KOPT-K1 (cell line): ENCODE measurements around the gene GPR148.

Experiments
- H3K27ac ChIP-seq: fragments of 200-600 bp; sonication (generic); 2 replicates; pipeline ENCODE4 v1.5.1; 2016; ENCODE audit warnings: antibody characterized with exemption, mild to moderate bottlenecking, low read depth, low read length; ENCODE audit not compliant: poor library complexity, severe bottlenecking
- H3K36me3 ChIP-seq: fragments of 200-600 bp; sonication (generic); 2 replicates; pipeline ENCODE4 v1.5.1; 2017; ENCODE audit warnings: antibody characterized with exemption, mild to moderate bottlenecking, low read length, moderate library complexity; ENCODE audit not compliant: insufficient read depth
- H3K9me3 ChIP-seq: fragments of 200-600 bp; sonication (generic); 2 replicates; pipeline ENCODE4 v1.5.1; 2017; ENCODE audit warnings: antibody characterized with exemption, low read length, mild to moderate bottlenecking; ENCODE audit not compliant: insufficient read depth, poor library complexity, severe bottlenecking

The GPR148 gene

GRCh38 chr2:130736487-130736886 lies 7.6 kb downstream of the GPR148 start:
- H3K36me3 ChIP-seq = no peaks in the 10 kb centered on the region
- no peak overlapping the region for H3K27ac ChIP-seq

GRCh38 chr2:130737592-130737991 lies 8.7 kb downstream of the GPR148 start:
- Histone ChIP-seq H3K9me3 (no peaks in the 10 kb centered on the region), H3K27ac (no peak overlapping the region), H3K36me3 (no peaks in the 10 kb centered on the region)

More at GRCh38 chr2:130736487-130736886, 7.6 kb downstream of the GPR148 start:
- H3K9me3 ChIP-seq = no peaks in the 10 kb centered on the region

GRCh38 chr2:130740671-130741070 lies 11.8 kb downstream of the GPR148 start:
- Histone ChIP-seq H3K9me3 (no peaks in the 10 kb centered on the region), H3K36me3 (no peaks in the 10 kb centered on the region), H3K27ac (no peak overlapping the region)

GRCh38 chr2:130743278-130743677 lies 14.4 kb downstream of the GPR148 start:
- H3K27ac ChIP-seq = no peak overlapping the region
- H3K9me3 ChIP-seq = no peaks in the 10 kb centered on the region

GRCh38 chr2:130744287-130745117 lies 15.6 kb downstream of the GPR148 start:
- Histone ChIP-seq H3K9me3 (no peaks in the 10 kb centered on the region), H3K27ac (no peak overlapping the region), H3K36me3 (no peaks in the 10 kb centered on the region)

More at GRCh38 chr2:130743278-130743677, 14.4 kb downstream of the GPR148 start:
- no peaks in the 10 kb centered on the region for H3K36me3 ChIP-seq

GRCh38 chr2:130749078-130749477 lies 20.2 kb downstream of the GPR148 start:
- H3K9me3 ChIP-seq = no peaks in the 10 kb centered on the region
- no peaks in the 10 kb centered on the region for H3K36me3 ChIP-seq
- no peak overlapping the region for H3K27ac ChIP-seq

- no peaks in the 10 kb centered on the region for H3K36me3 ChIP-seq
- no peak overlapping the region for H3K27ac ChIP-seq
- H3K9me3 ChIP-seq = no peaks in the 10 kb centered on the region
Observed at GRCh38 chr2:130749641-130750040, 20.8 kb downstream of the GPR148 start.

GRCh38 chr2:130754811-130755210 lies 25.9 kb downstream of the GPR148 start:
- no peaks in the 10 kb centered on the region for H3K36me3 ChIP-seq
- H3K9me3 ChIP-seq = no peaks in the 10 kb centered on the region
- no peak overlapping the region for H3K27ac ChIP-seq

- Histone ChIP-seq H3K9me3 (no peaks in the 10 kb centered on the region), H3K27ac (no peak within 1 kb of the TSS), H3K36me3 (no peaks in the 10 kb centered on the region)
Observed at GRCh38 chr2:130755256-130756052, 26.6 kb downstream of the GPR148 start, which contains the start of gene AMER3. TSS of gene AMER3 (plus strand) at chr2:130755540. CDS start at chr2:130762073, 6,533 bp downstream.

- Histone ChIP-seq H3K27ac (no peak overlapping the region), H3K9me3 (no peaks in the 10 kb centered on the region), H3K36me3 (no peaks in the 10 kb centered on the region)
Observed at GRCh38 chr2:130756053-130756873, 27.4 kb downstream of the GPR148 start.

GRCh38 chr2:130756874-130757668 lies 28.2 kb downstream of the GPR148 start:
- Histone ChIP-seq H3K36me3 (no peaks in the 10 kb centered on the region), H3K9me3 (no peaks in the 10 kb centered on the region), H3K27ac (no peak overlapping the region)

GRCh38 chr2:130759906-130760753 lies 31.3 kb downstream of the GPR148 start:
- H3K36me3 ChIP-seq = no peaks in the 10 kb centered on the region
- no peak overlapping the region for H3K27ac ChIP-seq
- no peaks in the 10 kb centered on the region for H3K9me3 ChIP-seq
